Calu3 (cell line): Measurements from ENCODE around the gene TVP23A. TPM values are rescaled to one million over a fixed set of nuclear protein-coding genes. Genes with fewer than 3 reads are reported as not detected.

Source experiments
- BruUV-seq: library from RNA; stranded (reverse); fragments of 400-500 nt; replicated peaks from 2 replicates; lab custom pipeline; 2021; lab: Mats Ljungman, UMichigan
- CTCF ChIA-PET: fragments of 300-600 bp; sonication (Branson Sonifier 250); formaldehyde crosslinking; loops from one replicate; lab custom pipeline; 2022; ENCODE audit warnings: antibody characterized with exemption; lab: Charles Lee
- DNase-seq: peaks from one replicate; pipeline ENCODE4 v3.0.0; 2022
- H3K27ac Mint-ChIP-seq: one replicate; pipeline ENCODE4 v1.8.0; 2022; ENCODE audit warnings: mixed read lengths; ENCODE audit not compliant: unreplicated experiment
- H3K27me3 Mint-ChIP-seq: one replicate; pipeline ENCODE4 v1.8.0; 2022; ENCODE audit warnings: mixed read lengths; ENCODE audit not compliant: unreplicated experiment
- H3K36me3 Mint-ChIP-seq: one replicate; pipeline ENCODE4 v1.8.0; 2022; ENCODE audit warnings: mild to moderate bottlenecking, moderate library complexity, mixed read lengths; ENCODE audit not compliant: insufficient read depth, unreplicated experiment
- H3K4me1 Mint-ChIP-seq: one replicate; pipeline ENCODE4 v1.8.0; 2022; ENCODE audit warnings: mild to moderate bottlenecking, low read depth, mixed read lengths; ENCODE audit not compliant: unreplicated experiment
- H3K4me3 Mint-ChIP-seq: one replicate; pipeline ENCODE4 v1.8.0; 2022; ENCODE audit warnings: mild to moderate bottlenecking, low read depth, moderate library complexity, mixed read lengths; ENCODE audit not compliant: unreplicated experiment
- H3K9me3 Mint-ChIP-seq: one replicate; pipeline ENCODE4 v1.8.0; 2022; ENCODE audit warnings: low read depth, mixed read lengths; ENCODE audit not compliant: unreplicated experiment
- CTCF ChIP-seq: fragments of 200-600 bp; IDR thresholded peaks from one replicate; pipeline ENCODE4 v1.8.0; 2022; ENCODE audit warnings: antibody characterized with exemption; ENCODE audit not compliant: unreplicated experiment
- intact Hi-C: fragments of 100-400 bp; cut with micrococcal nuclease; formaldehyde crosslinking; loops from one replicate; pipeline ENCODE4 v1.10.0; 2022; ENCODE audit not compliant: unreplicated experiment
- total RNA-seq: library from RNA; stranded (reverse); gene quantifications from 2 replicates; pipeline ENCODE4 v1.2.3, GENCODE V29; 2022

The TVP23A gene
- total RNA-seq, 1 experiment from 2014 or later = 0.21 TPM

- Mint-ChIP-seq H3K4me3 (no peak overlapping the region), H3K27me3 (no peaks in the 10 kb centered on the region), H3K36me3 (no peaks in the 10 kb centered on the region), H3K4me1 (no peaks in the 10 kb centered on the region), H3K27ac (no peak overlapping the region), H3K9me3 (no peaks in the 10 kb centered on the region)
- CTCF ChIA-PET = no interaction called here
- no peak for TF ChIP-seq CTCF
- intact Hi-C loops = no loop called here
- no peak for DNase-seq
- BruUV-seq = no TSS peak
Observed at GRCh38 chr16:10808850-10809249, 9.7 kb downstream of the TVP23A start.

GRCh38 chr16:10808218-10808617 lies 10.4 kb downstream of the TVP23A start:
- intact Hi-C loops = no loop called here
- H3K27me3 Mint-ChIP-seq = no peaks in the 10 kb centered on the region
- H3K4me3 Mint-ChIP-seq = no peak overlapping the region
- no peak for TF ChIP-seq CTCF
- H3K36me3 Mint-ChIP-seq = no peaks in the 10 kb centered on the region
- no peak overlapping the region for H3K27ac Mint-ChIP-seq
- no peak for DNase-seq
- no peaks in the 10 kb centered on the region for H3K4me1 Mint-ChIP-seq
- no TSS peak for BruUV-seq
- CTCF ChIA-PET = no interaction called here
- no peaks in the 10 kb centered on the region for H3K9me3 Mint-ChIP-seq

- no peaks in the 10 kb centered on the region for H3K4me1 Mint-ChIP-seq
- H3K27me3 Mint-ChIP-seq = no peaks in the 10 kb centered on the region
- no peak overlapping the region for H3K27ac Mint-ChIP-seq
- no peaks in the 10 kb centered on the region for H3K36me3 Mint-ChIP-seq
- intact Hi-C loops = no loop called here
- no TSS peak for BruUV-seq
- no peak overlapping the region for H3K4me3 Mint-ChIP-seq
- CTCF ChIA-PET = no interaction called here
- H3K9me3 Mint-ChIP-seq = no peaks in the 10 kb centered on the region
- no peak for DNase-seq
- no peak for TF ChIP-seq CTCF
Observed at GRCh38 chr16:10806698-10807097, 11.9 kb downstream of the TVP23A start.

- no peaks in the 10 kb centered on the region for H3K9me3 Mint-ChIP-seq
- CTCF ChIA-PET = no interaction called here
- no TSS peak for BruUV-seq
- H3K4me3 Mint-ChIP-seq = no peak overlapping the region
- no peak overlapping the region for H3K27ac Mint-ChIP-seq
- no peaks in the 10 kb centered on the region for H3K27me3 Mint-ChIP-seq
- H3K36me3 Mint-ChIP-seq = no peaks in the 10 kb centered on the region
- H3K4me1 Mint-ChIP-seq = no peaks in the 10 kb centered on the region
- no peak for DNase-seq
- TF ChIP-seq CTCF = no peak
- intact Hi-C loops = no loop called here
Observed at GRCh38 chr16:10805334-10805733, 13.3 kb downstream of the TVP23A start.
